SK-N-SH (cell line): Measurements from ENCODE around the gene HOXC13. TPM values are rescaled to one million over a fixed set of nuclear protein-coding genes. Genes with fewer than 3 reads are reported as not detected.

Experiments
- CTCF ChIA-PET: fragments of 300-600, 350-600 bp; formaldehyde crosslinking; extraction: SDS; loops from one replicate; lab custom pipeline; 2021; lab: Yijun Ruan, JAX
- POLR2A ChIA-PET: fragments of 350-600 bp; sonication (Branson Sonifier 250); formaldehyde crosslinking; extraction: SDS; loops from one replicate; lab custom pipeline; 2020; ENCODE audit warnings: antibody characterized with exemption, inconsistent platforms; lab: Yijun Ruan, JAX
- DNase-seq: peaks from one replicate; pipeline ENCODE4 v3.0.0; 2012
- H2AFZ ChIP-seq: fragments of 200-600 bp; sonication (generic); 2 replicates; pipeline ENCODE4 v1.8.1; 2016; ENCODE audit warnings: antibody characterized with exemption, mild to moderate bottlenecking, low read depth
- H3F3A ChIP-seq: fragments of 200-600 bp; sonication (generic); replicated peaks from 2 replicates; pipeline ENCODE3; 2016; ENCODE audit warnings: antibody characterized with exemption, mild to moderate bottlenecking; ENCODE audit not compliant: insufficient read depth
- H3K27ac ChIP-seq, 2 experiments: fragments of 200-500 bp in 1 of 2; fragments of 200-600 bp in 1 of 2; sonication (Bioruptor generic) in 1 of 2; sonication (generic), shearing (Covaris generic) in 1 of 2; 2 replicates each; pipeline versions ENCODE4 v1.5.1 to v1.6.1; 2014 to 2016; ENCODE audit warnings: low read depth in 2 of 2, inconsistent platforms in 1 of 2, low read length in 1 of 2, mild to moderate bottlenecking in 1 of 2, mixed read lengths in 1 of 2
- H3K27me3 ChIP-seq: fragments of 200-600 bp; sonication (generic), shearing (Covaris generic); 2 replicates; pipeline ENCODE4 v1.6.1; 2016; ENCODE audit warnings: mixed run types; ENCODE audit not compliant: insufficient read depth
- H3K36me3 ChIP-seq, 2 experiments: fragments of 200-500 bp in 1 of 2; fragments of 200-600 bp in 1 of 2; sonication (Bioruptor generic) in 1 of 2; sonication (generic) in 1 of 2; replicated peaks in 1 of 2; 2 replicates each; pipeline versions ENCODE3 to v1.5.1; 2014 to 2016; ENCODE audit warnings: low read length in 1 of 2, mild to moderate bottlenecking in 1 of 2; ENCODE audit not compliant: insufficient read depth in 2 of 2, control insufficient read depth in 1 of 2
- H3K4me1 ChIP-seq, 2 experiments: fragments of 200-500 bp in 1 of 2; fragments of 200-600 bp in 1 of 2; sonication (Bioruptor generic) in 1 of 2; sonication (generic), shearing (Covaris generic) in 1 of 2; 2 replicates each; pipeline versions ENCODE4 v1.5.1 to v1.6.1; 2014 to 2016; ENCODE audit warnings: low read depth in 1 of 2, low read length in 1 of 2, mixed run types in 1 of 2; ENCODE audit not compliant: insufficient read depth in 2 of 2, control insufficient read depth in 1 of 2
- H3K4me2 ChIP-seq: fragments of 200-600 bp; sonication (generic), shearing (Covaris generic); 2 replicates; pipeline ENCODE4 v1.6.1; 2017; ENCODE audit warnings: mixed run types
- H3K4me3 ChIP-seq, 2 experiments: fragments of 200-500 bp in 1 of 2; fragments of 200-600 bp in 1 of 2; sonication (Bioruptor generic) in 1 of 2; sonication (generic), shearing (Covaris generic) in 1 of 2; 2 replicates each; pipeline versions ENCODE4 v1.5.1 to v1.8.1; 2014 to 2016; ENCODE audit warnings: low read depth in 2 of 2, inconsistent platforms in 1 of 2, low read length in 1 of 2, mild to moderate bottlenecking in 1 of 2, mixed read lengths in 1 of 2, moderate library complexity in 1 of 2
- H3K79me2 ChIP-seq: fragments of 200-600 bp; sonication (generic); 2 replicates; pipeline ENCODE4 v1.8.1; 2017; ENCODE audit warnings: mild to moderate bottlenecking; ENCODE audit not compliant: insufficient read depth
- H3K9ac ChIP-seq: fragments of 200-600 bp; sonication (generic); 2 replicates; pipeline ENCODE4 v1.6.1; 2017; ENCODE audit warnings: mixed run types
- H3K9me2 ChIP-seq: fragments of 200-600 bp; sonication (generic); 2 replicates; pipeline ENCODE4 v1.6.1; 2017; ENCODE audit warnings: mixed run types
- H3K9me3 ChIP-seq: fragments of 200-600 bp; sonication (generic); 2 replicates; pipeline ENCODE4 v1.6.1; 2017; ENCODE audit warnings: mixed run types, mild to moderate bottlenecking, moderate library complexity
- H4K20me1 ChIP-seq: fragments of 200-600 bp; sonication (generic); 2 replicates; pipeline ENCODE4 v1.6.1; 2017; ENCODE audit warnings: mild to moderate bottlenecking, mixed run types; ENCODE audit not compliant: insufficient read depth
- EZH2phosphoT487 ChIP-seq: fragments of 200-600 bp; sonication (generic); IDR thresholded peaks from 2 replicates; pipeline ENCODE4 v1.6.1; 2017; ENCODE audit warnings: low read depth, mixed run types, mild to moderate bottlenecking, antibody characterized with exemption, moderate library complexity, borderline replicate concordance
- RAD21 ChIP-seq: IDR thresholded peaks from 2 replicates; pipeline ENCODE4 v1.6.1; 2012; ENCODE audit warnings: mild to moderate bottlenecking, low read length
- SMC3 ChIP-seq: IDR thresholded peaks from 2 replicates; pipeline ENCODE4 v1.6.1; 2012; ENCODE audit warnings: low read depth, low read length, improper control_type of control experiment
- TAF1 ChIP-seq: IDR thresholded peaks from 2 replicates; pipeline ENCODE4 v1.6.1; 2012; ENCODE audit warnings: low read depth, mild to moderate bottlenecking, low read length, moderate library complexity, borderline replicate concordance
- WGBS: methylation state at CpG from one replicate; pipeline ENCODE4 v1.1.6; 2017; ENCODE audit warnings: low lambda C conversion rate; 5-methylcytosine and 5-hydroxymethylcytosine counted together
- polyA plus RNA-seq, 3 experiments: library from polyadenylated mRNA; depleted of rRNA; stranded (reverse); fragments of >200 nt; gene quantifications; 2 replicates each; pipeline ENCODE4 v1.2.3, GENCODE V29; 2012
- TF ChIP-seq, protein P1 (sequence below): IDR thresholded peaks from 2 replicates; pipeline ENCODE4 v1.6.1; 2012; ENCODE audit warnings: mild to moderate bottlenecking, low read depth, low read length, moderate library complexity
- TF ChIP-seq, protein P2 (sequence below): IDR thresholded peaks from 2 replicates; pipeline ENCODE4; 2012

HOXC13 gene
- polyA plus RNA-seq, 1 of the 3 experiments (the other 2 are of a cell fraction) = not detected

DNA sequence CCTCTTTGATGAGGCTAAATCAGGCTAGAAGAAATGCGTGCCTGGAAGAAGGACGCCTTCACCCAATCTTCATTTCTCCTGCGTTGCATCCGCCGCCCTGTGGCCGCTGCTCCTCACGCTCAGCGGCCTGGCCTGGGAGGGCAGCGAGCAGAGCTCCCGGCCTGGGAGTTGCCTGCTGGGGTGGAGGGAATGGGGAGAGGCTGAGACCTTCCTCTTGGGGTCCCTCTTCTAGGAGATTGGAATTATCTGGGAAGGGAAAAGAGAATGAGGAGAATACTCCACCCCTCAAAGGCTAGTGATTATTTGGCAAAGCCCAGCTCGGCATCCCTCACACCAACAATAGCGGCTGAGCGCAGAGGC lies 13.7 kb downstream of the HOXC13 start (continued):
- TF ChIP-seq, protein P1, sequence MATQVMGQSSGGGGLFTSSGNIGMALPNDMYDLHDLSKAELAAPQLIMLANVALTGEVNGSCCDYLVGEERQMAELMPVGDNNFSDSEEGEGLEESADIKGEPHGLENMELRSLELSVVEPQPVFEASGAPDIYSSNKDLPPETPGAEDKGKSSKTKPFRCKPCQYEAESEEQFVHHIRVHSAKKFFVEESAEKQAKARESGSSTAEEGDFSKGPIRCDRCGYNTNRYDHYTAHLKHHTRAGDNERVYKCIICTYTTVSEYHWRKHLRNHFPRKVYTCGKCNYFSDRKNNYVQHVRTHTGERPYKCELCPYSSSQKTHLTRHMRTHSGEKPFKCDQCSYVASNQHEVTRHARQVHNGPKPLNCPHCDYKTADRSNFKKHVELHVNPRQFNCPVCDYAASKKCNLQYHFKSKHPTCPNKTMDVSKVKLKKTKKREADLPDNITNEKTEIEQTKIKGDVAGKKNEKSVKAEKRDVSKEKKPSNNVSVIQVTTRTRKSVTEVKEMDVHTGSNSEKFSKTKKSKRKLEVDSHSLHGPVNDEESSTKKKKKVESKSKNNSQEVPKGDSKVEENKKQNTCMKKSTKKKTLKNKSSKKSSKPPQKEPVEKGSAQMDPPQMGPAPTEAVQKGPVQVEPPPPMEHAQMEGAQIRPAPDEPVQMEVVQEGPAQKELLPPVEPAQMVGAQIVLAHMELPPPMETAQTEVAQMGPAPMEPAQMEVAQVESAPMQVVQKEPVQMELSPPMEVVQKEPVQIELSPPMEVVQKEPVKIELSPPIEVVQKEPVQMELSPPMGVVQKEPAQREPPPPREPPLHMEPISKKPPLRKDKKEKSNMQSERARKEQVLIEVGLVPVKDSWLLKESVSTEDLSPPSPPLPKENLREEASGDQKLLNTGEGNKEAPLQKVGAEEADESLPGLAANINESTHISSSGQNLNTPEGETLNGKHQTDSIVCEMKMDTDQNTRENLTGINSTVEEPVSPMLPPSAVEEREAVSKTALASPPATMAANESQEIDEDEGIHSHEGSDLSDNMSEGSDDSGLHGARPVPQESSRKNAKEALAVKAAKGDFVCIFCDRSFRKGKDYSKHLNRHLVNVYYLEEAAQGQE = no peak

DNA sequence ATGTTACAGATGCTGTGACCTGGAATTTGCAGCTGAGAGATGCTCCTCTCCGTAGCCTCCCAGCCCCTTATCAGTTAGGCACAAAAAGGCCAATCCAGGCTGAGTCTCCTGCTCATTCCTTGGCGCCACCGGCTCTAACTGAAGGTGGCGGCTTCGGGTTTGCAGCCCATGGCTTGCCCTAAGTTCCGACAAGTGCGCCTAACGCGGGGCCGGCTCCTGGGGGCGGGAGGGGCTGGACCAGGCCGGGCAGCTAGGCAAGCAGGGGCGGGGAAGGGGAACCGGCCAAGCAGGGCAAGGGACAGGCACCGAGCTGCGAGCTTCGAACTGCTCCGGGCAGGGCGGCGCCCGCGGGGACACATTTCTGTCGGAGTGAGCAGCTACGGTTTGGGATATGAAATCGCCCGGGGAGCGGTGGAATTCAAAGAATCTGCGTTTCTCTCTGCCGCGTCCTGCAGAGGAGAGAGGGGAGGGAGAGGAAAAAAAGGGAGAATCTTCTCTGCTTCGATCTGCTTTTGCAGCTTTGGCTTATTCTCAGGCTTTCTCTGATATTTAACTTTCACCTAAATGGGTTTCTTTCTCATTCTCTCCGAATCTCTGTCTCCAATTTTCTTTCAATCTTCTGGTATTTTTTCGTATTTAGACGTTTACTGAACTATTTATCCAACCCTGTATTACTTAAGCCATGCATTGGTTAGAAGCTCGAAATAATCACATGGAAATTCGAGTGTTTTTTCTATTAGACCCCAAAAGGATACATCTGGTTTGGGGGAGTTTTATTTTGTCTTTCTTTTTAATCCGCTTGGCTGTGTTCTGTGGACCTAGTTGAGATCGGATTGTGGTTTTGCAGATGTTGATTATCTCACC lies 14.5 kb downstream of the HOXC13 start:
- CTCF ChIA-PET = interaction anchor here (1.0 to 2.9 kb wide), 20 partner anchors 8 to 426 kb away, joined by 3 to 11 read pairs (median 4); partner anchors contain the start of genes HOXC10, HOXC13 and HOXC9
- no peak overlapping the region for H3K9ac ChIP-seq
- 7% methylated on average over 36 of the region's 38 CpGs for WGBS
- POLR2A ChIA-PET = interaction anchor here (0.6 kb wide), 1 partner anchor 9 kb away, joined by 3 read pairs; no protein-coding TSS in a partner anchor
- no peak overlapping the region for H2AFZ ChIP-seq
- H3K36me3 ChIP-seq = no peaks in the 10 kb centered on the region
- peaks cover 13% of the 10 kb centered on the region; the same call in 1 of the 2 replicates for H4K20me1 ChIP-seq
- DNase-seq = no peak
- H3K4me2 ChIP-seq = no peak overlapping the region
- no peaks in the 10 kb centered on the region for H3K79me2 ChIP-seq
- peaks cover 100% of the 10 kb centered on the region for H3K27me3 ChIP-seq
- no peaks in the 10 kb centered on the region for H3F3A ChIP-seq
- no peak overlapping the region for H3K4me3 ChIP-seq
- no peaks in the 10 kb centered on the region; a peak in 1 of 4 replicates for H3K4me1 ChIP-seq
- peak; percentile 71 for TF ChIP-seq EZH2phosphoT487
- no peak for TF ChIP-seq TAF1
- no peaks in the 10 kb centered on the region for H3K9me3 ChIP-seq
- no peak overlapping the region for H3K27ac ChIP-seq
- no peaks in the 10 kb centered on the region for H3K9me2 ChIP-seq

DNA sequence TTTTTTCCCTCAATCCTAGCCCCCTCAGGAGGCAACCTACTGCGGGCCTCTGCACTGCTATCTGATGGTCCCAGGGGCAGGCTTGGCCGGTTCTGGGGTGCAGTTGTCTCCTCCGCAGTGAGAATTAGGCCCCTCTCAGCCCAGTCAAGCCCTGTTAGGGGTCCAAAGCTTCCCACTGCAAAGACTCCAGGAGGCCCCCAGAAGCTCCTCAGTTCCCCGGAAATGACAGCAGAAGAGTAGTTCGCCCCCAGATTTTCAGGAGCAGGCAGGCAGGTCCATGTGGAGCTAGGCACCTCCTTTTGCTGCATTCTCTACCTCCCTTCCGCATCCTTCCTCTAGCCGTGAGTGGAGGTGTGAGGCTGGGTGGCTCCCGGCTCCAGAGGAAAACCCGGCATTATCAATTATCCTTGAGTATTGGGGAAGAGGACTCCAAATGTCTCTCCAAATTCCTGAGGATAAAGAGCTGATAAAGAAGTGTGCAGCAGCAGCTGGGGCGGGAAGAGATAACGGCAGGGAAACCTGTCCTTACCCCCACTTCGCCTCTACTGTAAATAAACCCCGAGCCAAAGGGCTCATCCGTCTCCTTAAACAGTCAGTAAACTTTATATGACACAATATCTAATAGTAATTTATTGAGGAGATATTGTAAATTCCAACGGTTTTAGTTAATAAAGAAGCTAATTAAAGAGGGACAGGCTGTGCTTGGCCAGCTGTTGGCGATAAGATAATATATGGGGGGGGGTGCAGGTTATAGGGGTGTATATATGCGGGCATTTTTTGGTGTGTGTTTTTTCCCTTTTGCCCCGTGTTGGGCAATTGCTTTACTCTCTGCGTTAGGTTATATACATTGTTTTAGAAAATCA lies 15.4 kb downstream of the HOXC13 start:
- 22% methylated on average over 19 of the region's 19 CpGs for WGBS
- Histone ChIP-seq H3K9me3 (no peaks in the 10 kb centered on the region), H3K9me2 (no peaks in the 10 kb centered on the region), H3K4me1 (no peaks in the 10 kb centered on the region; a peak in 1 of 4 replicates), H3K4me2 (no peak overlapping the region), H4K20me1 (peaks cover 13% of the 10 kb centered on the region; the same call in 1 of the 2 replicates), H3K79me2 (no peaks in the 10 kb centered on the region), H3K27me3 (peaks cover 98% of the 10 kb centered on the region), H2AFZ (no peak overlapping the region), H3K9ac (no peak overlapping the region), H3K27ac (no peak overlapping the region), H3F3A (no peaks in the 10 kb centered on the region), H3K4me3 (no peak overlapping the region), H3K36me3 (no peaks in the 10 kb centered on the region)
- no peak for TF ChIP-seq EZH2phosphoT487
- TF ChIP-seq RAD21 = no peak
- TF ChIP-seq, protein P2, sequence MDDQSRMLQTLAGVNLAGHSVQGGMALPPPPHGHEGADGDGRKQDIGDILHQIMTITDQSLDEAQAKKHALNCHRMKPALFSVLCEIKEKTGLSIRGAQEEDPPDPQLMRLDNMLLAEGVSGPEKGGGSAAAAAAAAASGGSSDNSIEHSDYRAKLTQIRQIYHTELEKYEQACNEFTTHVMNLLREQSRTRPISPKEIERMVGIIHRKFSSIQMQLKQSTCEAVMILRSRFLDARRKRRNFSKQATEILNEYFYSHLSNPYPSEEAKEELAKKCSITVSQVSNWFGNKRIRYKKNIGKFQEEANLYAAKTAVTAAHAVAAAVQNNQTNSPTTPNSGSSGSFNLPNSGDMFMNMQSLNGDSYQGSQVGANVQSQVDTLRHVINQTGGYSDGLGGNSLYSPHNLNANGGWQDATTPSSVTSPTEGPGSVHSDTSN = no peak
- no peak for TF ChIP-seq SMC3
- no peak for DNase-seq
- ChIA-PET CTCF (interaction anchor here (1.0 to 2.9 kb wide), 18 partner anchors 8 to 425 kb away, joined by 3 to 9 read pairs (median 4); partner anchors contain the start of genes HOXC10, HOXC13 and HOXC9), POLR2A (no interaction called here)
